ENCODE data around the gene TNNC1. TPM values are rescaled to one million over a fixed set of nuclear protein-coding genes. Genes with fewer than 3 reads are reported as not detected.

TNNC1 gene
- total RNA-seq, 1 experiment from 2014 or later: 5.6 TPM

DNA sequence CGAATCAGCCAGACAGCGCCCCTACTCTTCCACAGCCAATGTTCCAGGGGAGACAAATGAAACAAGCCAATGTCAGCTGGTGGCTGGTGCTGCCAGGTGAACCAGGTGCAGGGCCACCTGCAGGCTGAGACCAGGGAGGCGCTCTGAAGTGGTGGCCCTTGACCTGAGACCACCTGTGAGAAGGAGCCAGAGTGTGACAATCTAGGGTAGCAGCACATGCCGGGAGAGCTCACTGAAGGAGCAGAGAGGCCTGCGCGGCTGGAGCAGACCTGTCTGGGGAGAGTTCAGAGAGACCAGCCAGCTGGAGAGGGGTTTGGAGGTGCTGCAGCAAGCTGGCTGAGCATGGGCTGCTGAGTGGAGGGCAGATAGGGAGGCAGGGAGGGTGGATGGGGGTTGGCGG lies 40.6 kb upstream of the TNNC1 start (continued):
- TF ChIP-seq, protein P1, sequence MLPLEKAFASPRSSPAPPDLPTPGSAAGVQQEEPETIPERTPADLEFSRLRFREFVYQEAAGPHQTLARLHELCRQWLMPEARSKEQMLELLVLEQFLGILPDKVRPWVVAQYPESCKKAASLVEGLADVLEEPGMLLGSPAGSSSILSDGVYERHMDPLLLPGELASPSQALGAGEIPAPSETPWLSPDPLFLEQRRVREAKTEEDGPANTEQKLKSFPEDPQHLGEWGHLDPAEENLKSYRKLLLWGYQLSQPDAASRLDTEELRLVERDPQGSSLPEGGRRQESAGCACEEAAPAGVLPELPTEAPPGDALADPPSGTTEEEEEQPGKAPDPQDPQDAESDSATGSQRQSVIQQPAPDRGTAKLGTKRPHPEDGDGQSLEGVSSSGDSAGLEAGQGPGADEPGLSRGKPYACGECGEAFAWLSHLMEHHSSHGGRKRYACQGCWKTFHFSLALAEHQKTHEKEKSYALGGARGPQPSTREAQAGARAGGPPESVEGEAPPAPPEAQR (CRISPR knock-in tag; IDR thresholded peaks at IDR 0.05): no peak
- TF ChIP-seq SMAD4 (CRISPR knock-in tag; IDR thresholded peaks at IDR 0.05) (no peak), SP1 (CRISPR knock-in tag; conservative IDR thresholded peaks at IDR 0.05) (no peak), ZNF671 (CRISPR knock-in tag; IDR thresholded peaks at IDR 0.05) (no peak), SMAD3 (CRISPR knock-in tag; IDR thresholded peaks at IDR 0.05; ENCODE audit: borderline replicate concordance) (no peak), ZNF138 (CRISPR knock-in tag; conservative IDR thresholded peaks at IDR 0.05) (no peak)
- TF ChIP-seq, protein P2, sequence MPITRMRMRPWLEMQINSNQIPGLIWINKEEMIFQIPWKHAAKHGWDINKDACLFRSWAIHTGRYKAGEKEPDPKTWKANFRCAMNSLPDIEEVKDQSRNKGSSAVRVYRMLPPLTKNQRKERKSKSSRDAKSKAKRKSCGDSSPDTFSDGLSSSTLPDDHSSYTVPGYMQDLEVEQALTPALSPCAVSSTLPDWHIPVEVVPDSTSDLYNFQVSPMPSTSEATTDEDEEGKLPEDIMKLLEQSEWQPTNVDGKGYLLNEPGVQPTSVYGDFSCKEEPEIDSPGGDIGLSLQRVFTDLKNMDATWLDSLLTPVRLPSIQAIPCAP (CRISPR knock-in tag; IDR thresholded peaks at IDR 0.05): no peak
- TF ChIP-seq, protein P3, sequence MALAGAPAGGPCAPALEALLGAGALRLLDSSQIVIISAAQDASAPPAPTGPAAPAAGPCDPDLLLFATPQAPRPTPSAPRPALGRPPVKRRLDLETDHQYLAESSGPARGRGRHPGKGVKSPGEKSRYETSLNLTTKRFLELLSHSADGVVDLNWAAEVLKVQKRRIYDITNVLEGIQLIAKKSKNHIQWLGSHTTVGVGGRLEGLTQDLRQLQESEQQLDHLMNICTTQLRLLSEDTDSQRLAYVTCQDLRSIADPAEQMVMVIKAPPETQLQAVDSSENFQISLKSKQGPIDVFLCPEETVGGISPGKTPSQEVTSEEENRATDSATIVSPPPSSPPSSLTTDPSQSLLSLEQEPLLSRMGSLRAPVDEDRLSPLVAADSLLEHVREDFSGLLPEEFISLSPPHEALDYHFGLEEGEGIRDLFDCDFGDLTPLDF (CRISPR knock-in tag; IDR thresholded peaks at IDR 0.05): no peak
- TF ChIP-seq, protein P4, sequence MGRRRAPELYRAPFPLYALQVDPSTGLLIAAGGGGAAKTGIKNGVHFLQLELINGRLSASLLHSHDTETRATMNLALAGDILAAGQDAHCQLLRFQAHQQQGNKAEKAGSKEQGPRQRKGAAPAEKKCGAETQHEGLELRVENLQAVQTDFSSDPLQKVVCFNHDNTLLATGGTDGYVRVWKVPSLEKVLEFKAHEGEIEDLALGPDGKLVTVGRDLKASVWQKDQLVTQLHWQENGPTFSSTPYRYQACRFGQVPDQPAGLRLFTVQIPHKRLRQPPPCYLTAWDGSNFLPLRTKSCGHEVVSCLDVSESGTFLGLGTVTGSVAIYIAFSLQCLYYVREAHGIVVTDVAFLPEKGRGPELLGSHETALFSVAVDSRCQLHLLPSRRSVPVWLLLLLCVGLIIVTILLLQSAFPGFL (CRISPR knock-in tag; IDR thresholded peaks at IDR 0.05; ENCODE audit: borderline replicate concordance): no peak

DNA sequence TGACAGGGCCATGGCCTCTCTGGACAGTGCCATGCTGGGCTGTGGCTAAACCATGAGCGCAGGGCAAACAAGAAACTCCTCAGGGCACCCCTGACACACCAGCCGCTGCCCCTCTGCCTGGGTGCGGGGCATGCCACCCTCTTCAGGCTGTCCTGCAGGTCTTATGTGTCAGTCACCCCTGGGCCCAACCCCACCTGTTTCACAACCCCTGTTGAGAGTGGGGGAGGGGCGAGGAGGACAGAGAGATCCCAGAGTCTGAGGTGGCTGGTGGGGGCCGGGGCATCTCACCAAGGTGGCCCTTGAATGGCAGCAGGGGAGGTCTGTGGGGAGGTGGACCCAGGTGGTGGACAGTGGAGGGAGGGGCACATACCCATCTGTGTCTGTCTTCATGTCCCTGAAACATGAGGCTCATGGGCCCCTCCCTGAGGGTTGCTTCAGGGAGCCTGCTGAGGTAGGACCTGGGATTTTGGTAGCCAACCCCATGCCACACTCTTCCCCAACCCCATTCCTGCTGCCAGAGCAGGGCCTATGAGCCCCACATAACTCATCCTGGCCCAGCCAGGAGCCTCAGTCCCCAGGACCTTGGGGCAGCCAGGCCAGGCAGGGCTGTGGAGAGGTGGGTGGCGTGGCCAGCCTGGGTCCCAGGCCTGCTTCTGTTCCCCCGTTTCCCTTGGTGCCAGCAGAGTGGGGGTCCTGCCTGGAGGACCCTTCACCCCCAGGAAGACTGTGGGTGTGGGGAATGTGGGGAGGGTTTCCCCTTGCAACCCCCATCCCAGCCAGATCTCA lies 39.6 kb upstream of the TNNC1 start:
- no peaks in the 10 kb centered on the region for H3K4me1 Mint-ChIP-seq
- no peaks in the 10 kb centered on the region for H3K27me3 Mint-ChIP-seq (ENCODE audit: low read depth)
- no peak overlapping the region for H3K27ac Mint-ChIP-seq
- H3K4me3 Mint-ChIP-seq: no peak overlapping the region
- CTCF ChIA-PET: interaction anchor here (1.8 kb wide), 2 partner anchors 12 to 273 kb away, joined by 6 to 7 read pairs; no protein-coding TSS in a partner anchor
- POLR2A ChIA-PET: no interaction called here
- peaks cover 12% of the 10 kb centered on the region; the same call in 1 of the 2 replicates for H3K36me3 Mint-ChIP-seq
- DNase-seq (ENCODE audit: low spot score): no peak
- no peaks in the 10 kb centered on the region for H3K9me3 Mint-ChIP-seq
- ATAC-seq: 0 out of 2 replicates have a peak, but pooled peaks have one; percentile 7
- TF ChIP-seq EMX1 (CRISPR knock-in tag; IDR thresholded peaks at IDR 0.05) (no peak), ZNF138 (CRISPR knock-in tag; conservative IDR thresholded peaks at IDR 0.05) (no peak), TP53 (CRISPR knock-in tag; IDR thresholded peaks at IDR 0.05) (no peak), SMAD3 (CRISPR knock-in tag; IDR thresholded peaks at IDR 0.05; ENCODE audit: borderline replicate concordance) (no peak), ZBTB21 (CRISPR knock-in tag; IDR thresholded peaks at IDR 0.05; ENCODE audit: borderline replicate concordance) (no peak), SOX15 (CRISPR knock-in tag; IDR thresholded peaks at IDR 0.05) (no peak)
- TF ChIP-seq, protein P5, sequence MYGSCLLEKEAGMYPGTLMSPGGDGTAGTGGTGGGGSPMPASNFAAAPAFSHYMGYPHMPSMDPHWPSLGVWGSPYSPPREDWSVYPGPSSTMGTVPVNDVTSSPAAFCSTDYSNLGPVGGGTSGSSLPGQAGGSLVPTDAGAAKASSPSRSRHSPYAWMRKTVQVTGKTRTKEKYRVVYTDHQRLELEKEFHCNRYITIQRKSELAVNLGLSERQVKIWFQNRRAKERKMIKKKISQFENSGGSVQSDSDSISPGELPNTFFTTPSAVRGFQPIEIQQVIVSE (CRISPR knock-in tag; IDR thresholded peaks at IDR 0.05; ENCODE audit: borderline replicate concordance): no peak
- TF ChIP-seq, protein P6, sequence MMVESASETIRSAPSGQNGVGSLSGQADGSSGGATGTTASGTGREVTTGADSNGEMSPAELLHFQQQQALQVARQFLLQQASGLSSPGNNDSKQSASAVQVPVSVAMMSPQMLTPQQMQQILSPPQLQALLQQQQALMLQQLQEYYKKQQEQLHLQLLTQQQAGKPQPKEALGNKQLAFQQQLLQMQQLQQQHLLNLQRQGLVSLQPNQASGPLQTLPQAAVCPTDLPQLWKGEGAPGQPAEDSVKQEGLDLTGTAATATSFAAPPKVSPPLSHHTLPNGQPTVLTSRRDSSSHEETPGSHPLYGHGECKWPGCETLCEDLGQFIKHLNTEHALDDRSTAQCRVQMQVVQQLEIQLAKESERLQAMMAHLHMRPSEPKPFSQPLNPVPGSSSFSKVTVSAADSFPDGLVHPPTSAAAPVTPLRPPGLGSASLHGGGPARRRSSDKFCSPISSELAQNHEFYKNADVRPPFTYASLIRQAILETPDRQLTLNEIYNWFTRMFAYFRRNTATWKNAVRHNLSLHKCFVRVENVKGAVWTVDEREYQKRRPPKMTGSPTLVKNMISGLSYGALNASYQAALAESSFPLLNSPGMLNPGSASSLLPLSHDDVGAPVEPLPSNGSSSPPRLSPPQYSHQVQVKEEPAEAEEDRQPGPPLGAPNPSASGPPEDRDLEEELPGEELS (CRISPR knock-in tag; IDR thresholded peaks at IDR 0.05): no peak
- TF ChIP-seq, protein P7, sequence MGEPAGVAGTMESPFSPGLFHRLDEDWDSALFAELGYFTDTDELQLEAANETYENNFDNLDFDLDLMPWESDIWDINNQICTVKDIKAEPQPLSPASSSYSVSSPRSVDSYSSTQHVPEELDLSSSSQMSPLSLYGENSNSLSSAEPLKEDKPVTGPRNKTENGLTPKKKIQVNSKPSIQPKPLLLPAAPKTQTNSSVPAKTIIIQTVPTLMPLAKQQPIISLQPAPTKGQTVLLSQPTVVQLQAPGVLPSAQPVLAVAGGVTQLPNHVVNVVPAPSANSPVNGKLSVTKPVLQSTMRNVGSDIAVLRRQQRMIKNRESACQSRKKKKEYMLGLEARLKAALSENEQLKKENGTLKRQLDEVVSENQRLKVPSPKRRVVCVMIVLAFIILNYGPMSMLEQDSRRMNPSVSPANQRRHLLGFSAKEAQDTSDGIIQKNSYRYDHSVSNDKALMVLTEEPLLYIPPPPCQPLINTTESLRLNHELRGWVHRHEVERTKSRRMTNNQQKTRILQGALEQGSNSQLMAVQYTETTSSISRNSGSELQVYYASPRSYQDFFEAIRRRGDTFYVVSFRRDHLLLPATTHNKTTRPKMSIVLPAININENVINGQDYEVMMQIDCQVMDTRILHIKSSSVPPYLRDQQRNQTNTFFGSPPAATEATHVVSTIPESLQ (CRISPR knock-in tag; IDR thresholded peaks at IDR 0.05): no peak
- TF ChIP-seq, protein P2 (CRISPR knock-in tag; IDR thresholded peaks at IDR 0.05): no peak
- TF ChIP-seq, protein P8, sequence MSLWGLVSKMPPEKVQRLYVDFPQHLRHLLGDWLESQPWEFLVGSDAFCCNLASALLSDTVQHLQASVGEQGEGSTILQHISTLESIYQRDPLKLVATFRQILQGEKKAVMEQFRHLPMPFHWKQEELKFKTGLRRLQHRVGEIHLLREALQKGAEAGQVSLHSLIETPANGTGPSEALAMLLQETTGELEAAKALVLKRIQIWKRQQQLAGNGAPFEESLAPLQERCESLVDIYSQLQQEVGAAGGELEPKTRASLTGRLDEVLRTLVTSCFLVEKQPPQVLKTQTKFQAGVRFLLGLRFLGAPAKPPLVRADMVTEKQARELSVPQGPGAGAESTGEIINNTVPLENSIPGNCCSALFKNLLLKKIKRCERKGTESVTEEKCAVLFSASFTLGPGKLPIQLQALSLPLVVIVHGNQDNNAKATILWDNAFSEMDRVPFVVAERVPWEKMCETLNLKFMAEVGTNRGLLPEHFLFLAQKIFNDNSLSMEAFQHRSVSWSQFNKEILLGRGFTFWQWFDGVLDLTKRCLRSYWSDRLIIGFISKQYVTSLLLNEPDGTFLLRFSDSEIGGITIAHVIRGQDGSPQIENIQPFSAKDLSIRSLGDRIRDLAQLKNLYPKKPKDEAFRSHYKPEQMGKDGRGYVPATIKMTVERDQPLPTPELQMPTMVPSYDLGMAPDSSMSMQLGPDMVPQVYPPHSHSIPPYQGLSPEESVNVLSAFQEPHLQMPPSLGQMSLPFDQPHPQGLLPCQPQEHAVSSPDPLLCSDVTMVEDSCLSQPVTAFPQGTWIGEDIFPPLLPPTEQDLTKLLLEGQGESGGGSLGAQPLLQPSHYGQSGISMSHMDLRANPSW (CRISPR knock-in tag; conservative IDR thresholded peaks at IDR 0.05; ENCODE audit: low read depth): no peak
- TF ChIP-seq, protein P9, sequence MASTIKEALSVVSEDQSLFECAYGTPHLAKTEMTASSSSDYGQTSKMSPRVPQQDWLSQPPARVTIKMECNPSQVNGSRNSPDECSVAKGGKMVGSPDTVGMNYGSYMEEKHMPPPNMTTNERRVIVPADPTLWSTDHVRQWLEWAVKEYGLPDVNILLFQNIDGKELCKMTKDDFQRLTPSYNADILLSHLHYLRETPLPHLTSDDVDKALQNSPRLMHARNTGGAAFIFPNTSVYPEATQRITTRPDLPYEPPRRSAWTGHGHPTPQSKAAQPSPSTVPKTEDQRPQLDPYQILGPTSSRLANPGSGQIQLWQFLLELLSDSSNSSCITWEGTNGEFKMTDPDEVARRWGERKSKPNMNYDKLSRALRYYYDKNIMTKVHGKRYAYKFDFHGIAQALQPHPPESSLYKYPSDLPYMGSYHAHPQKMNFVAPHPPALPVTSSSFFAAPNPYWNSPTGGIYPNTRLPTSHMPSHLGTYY (CRISPR knock-in tag; IDR thresholded peaks at IDR 0.05): no peak
- TF ChIP-seq, protein P10, sequence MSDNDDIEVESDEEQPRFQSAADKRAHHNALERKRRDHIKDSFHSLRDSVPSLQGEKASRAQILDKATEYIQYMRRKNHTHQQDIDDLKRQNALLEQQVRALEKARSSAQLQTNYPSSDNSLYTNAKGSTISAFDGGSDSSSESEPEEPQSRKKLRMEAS (CRISPR knock-in tag; IDR thresholded peaks at IDR 0.05): no peak

Measured in WTC11 (cell line).